ENCODE results near the gene CDK15.
"Not testable (repeated sequence)": the region's sequence is repeated elsewhere in the genome, so short reads cannot be mapped to it uniquely, and the experiment has no call there.

CDK15 gene

GRCh38 chr2:201790989-201791388, 15.3 kb upstream of the CDK15 start:
- H3K4me3 ChIP-seq (ENCODE audit: low read length) = no peak overlapping the region
- H3K36me3 ChIP-seq (ENCODE audit: control insufficient read depth, low read depth, low read length) = no peaks in the 10 kb centered on the region
- no peak overlapping the region for H3K9ac ChIP-seq (ENCODE audit: low read length)

GRCh38 chr2:201793631-201794030, 12.7 kb upstream of the CDK15 start:
- Histone ChIP-seq H3K4me1 (ENCODE audit: control insufficient read depth, low read depth, low read length) (no peaks in the 10 kb centered on the region), H3K27ac (ENCODE audit: low read length) (no peak overlapping the region), H3K4me3 (ENCODE audit: low read length) (no peak overlapping the region), H3K9ac (ENCODE audit: low read length) (no peak overlapping the region), H3K9me3 (ENCODE audit: control insufficient read depth, low read depth, low read length) (no peaks in the 10 kb centered on the region), H3K27me3 (ENCODE audit: control insufficient read depth, insufficient read depth, low read length) (no peaks in the 10 kb centered on the region), H3K36me3 (ENCODE audit: control insufficient read depth, low read depth, low read length) (no peaks in the 10 kb centered on the region)

More at GRCh38 chr2:201790989-201791388, 15.3 kb upstream of the CDK15 start:
- Histone ChIP-seq H3K4me1 (ENCODE audit: control insufficient read depth, low read depth, low read length) (no peaks in the 10 kb centered on the region), H3K27ac (ENCODE audit: low read length) (no peak overlapping the region), H3K9me3 (ENCODE audit: control insufficient read depth, low read depth, low read length) (no peaks in the 10 kb centered on the region), H3K27me3 (ENCODE audit: control insufficient read depth, insufficient read depth, low read length) (no peaks in the 10 kb centered on the region)

GRCh38 chr2:201794294-201794693, 12.0 kb upstream of the CDK15 start:
- Histone ChIP-seq H3K27me3 (ENCODE audit: control insufficient read depth, insufficient read depth, low read length) (no peaks in the 10 kb centered on the region), H3K9ac (ENCODE audit: low read length) (no peak overlapping the region), H3K27ac (ENCODE audit: low read length) (no peak overlapping the region), H3K4me1 (ENCODE audit: control insufficient read depth, low read depth, low read length) (no peaks in the 10 kb centered on the region), H3K36me3 (ENCODE audit: control insufficient read depth, low read depth, low read length) (no peaks in the 10 kb centered on the region), H3K4me3 (ENCODE audit: low read length) (no peak overlapping the region), H3K9me3 (ENCODE audit: control insufficient read depth, low read depth, low read length) (no peaks in the 10 kb centered on the region)

GRCh38 chr2:201795607-201796477, 10.5 kb upstream of the CDK15 start:
- Histone ChIP-seq H3K4me1 (ENCODE audit: control insufficient read depth, low read depth, low read length) (no peaks in the 10 kb centered on the region), H3K9me3 (ENCODE audit: control insufficient read depth, low read depth, low read length) (no peaks in the 10 kb centered on the region), H3K36me3 (ENCODE audit: control insufficient read depth, low read depth, low read length) (no peaks in the 10 kb centered on the region), H3K27ac (ENCODE audit: low read length) (no peak overlapping the region), H3K27me3 (ENCODE audit: control insufficient read depth, insufficient read depth, low read length) (no peaks in the 10 kb centered on the region), H3K4me3 (ENCODE audit: low read length) (no peak overlapping the region), H3K9ac (ENCODE audit: low read length) (no peak overlapping the region)

- H3K27ac ChIP-seq (ENCODE audit: low read length) = no peak overlapping the region
- no peak overlapping the region for H3K4me3 ChIP-seq (ENCODE audit: low read length)
- no peaks in the 10 kb centered on the region for H3K27me3 ChIP-seq (ENCODE audit: control insufficient read depth, insufficient read depth, low read length)
- H3K9me3 ChIP-seq (ENCODE audit: control insufficient read depth, low read depth, low read length) = no peaks in the 10 kb centered on the region
- H3K36me3 ChIP-seq (ENCODE audit: control insufficient read depth, low read depth, low read length) = no peaks in the 10 kb centered on the region
- no peaks in the 10 kb centered on the region for H3K4me1 ChIP-seq (ENCODE audit: control insufficient read depth, low read depth, low read length)
- no peak overlapping the region for H3K9ac ChIP-seq (ENCODE audit: low read length)
Observed at GRCh38 chr2:201796478-201796865, 9.9 kb upstream of the CDK15 start.

GRCh38 chr2:201797175-201797840, 9.0 kb upstream of the CDK15 start:
- no peaks in the 10 kb centered on the region for H3K36me3 ChIP-seq (ENCODE audit: control insufficient read depth, low read depth, low read length)
- H3K27ac ChIP-seq (ENCODE audit: low read length) = no peak overlapping the region
- no peak overlapping the region for H3K4me3 ChIP-seq (ENCODE audit: low read length)
- no peaks in the 10 kb centered on the region for H3K4me1 ChIP-seq (ENCODE audit: control insufficient read depth, low read depth, low read length)
- no peaks in the 10 kb centered on the region for H3K27me3 ChIP-seq (ENCODE audit: control insufficient read depth, insufficient read depth, low read length)
- no peak overlapping the region for H3K9ac ChIP-seq (ENCODE audit: low read length)
- H3K9me3 ChIP-seq (ENCODE audit: control insufficient read depth, low read depth, low read length) = no peaks in the 10 kb centered on the region

- Histone ChIP-seq H3K9me3 (ENCODE audit: control insufficient read depth, low read depth, low read length) (no peaks in the 10 kb centered on the region), H3K9ac (ENCODE audit: low read length) (no peak overlapping the region), H3K36me3 (ENCODE audit: control insufficient read depth, low read depth, low read length) (no peaks in the 10 kb centered on the region), H3K4me1 (ENCODE audit: control insufficient read depth, low read depth, low read length) (no peaks in the 10 kb centered on the region), H3K4me3 (ENCODE audit: low read length) (no peak overlapping the region), H3K27me3 (ENCODE audit: control insufficient read depth, insufficient read depth, low read length) (no peaks in the 10 kb centered on the region), H3K27ac (ENCODE audit: low read length) (no peak overlapping the region)
Observed at GRCh38 chr2:201798252-201798913, 8.0 kb upstream of the CDK15 start.

GRCh38 chr2:201798914-201799285, 7.4 kb upstream of the CDK15 start:
- H3K27ac ChIP-seq (ENCODE audit: low read length); H3K4me1 ChIP-seq (ENCODE audit: control insufficient read depth, low read depth, low read length); H3K36me3 ChIP-seq (ENCODE audit: control insufficient read depth, low read depth, low read length); H3K9ac ChIP-seq (ENCODE audit: low read length); H3K9me3 ChIP-seq (ENCODE audit: control insufficient read depth, low read depth, low read length); H3K27me3 ChIP-seq (ENCODE audit: control insufficient read depth, insufficient read depth, low read length); H3K4me3 ChIP-seq (ENCODE audit: low read length): not testable (repeated sequence)

- H3K27me3 ChIP-seq (ENCODE audit: control insufficient read depth, insufficient read depth, low read length) = no peaks in the 10 kb centered on the region
- no peaks in the 10 kb centered on the region for H3K36me3 ChIP-seq (ENCODE audit: control insufficient read depth, low read depth, low read length)
- H3K9ac ChIP-seq (ENCODE audit: low read length) = no peak overlapping the region
- no peaks in the 10 kb centered on the region for H3K9me3 ChIP-seq (ENCODE audit: control insufficient read depth, low read depth, low read length)
- H3K4me3 ChIP-seq (ENCODE audit: low read length) = no peak overlapping the region
- H3K4me1 ChIP-seq (ENCODE audit: control insufficient read depth, low read depth, low read length) = peaks cover 13% of the 10 kb centered on the region
- H3K27ac ChIP-seq (ENCODE audit: low read length) = no peak overlapping the region
Observed at GRCh38 chr2:201807452-201807999, 1.2 kb downstream of the CDK15 start.

- H3K27me3 ChIP-seq (ENCODE audit: control insufficient read depth, insufficient read depth, low read length) = no peaks in the 10 kb centered on the region
- no peaks in the 10 kb centered on the region for H3K9me3 ChIP-seq (ENCODE audit: control insufficient read depth, low read depth, low read length)
- H3K4me3 ChIP-seq (ENCODE audit: low read length) = no peak overlapping the region
- no peak overlapping the region for H3K9ac ChIP-seq (ENCODE audit: low read length)
- no peak overlapping the region for H3K27ac ChIP-seq (ENCODE audit: low read length)
- no peaks in the 10 kb centered on the region for H3K36me3 ChIP-seq (ENCODE audit: control insufficient read depth, low read depth, low read length)
- H3K4me1 ChIP-seq (ENCODE audit: control insufficient read depth, low read depth, low read length) = peaks cover 13% of the 10 kb centered on the region
Observed at GRCh38 chr2:201808027-201808426, 1.7 kb downstream of the CDK15 start.

GRCh38 chr2:201809633-201810032, 3.3 kb downstream of the CDK15 start:
- Histone ChIP-seq H3K4me3 (ENCODE audit: low read length) (no peak overlapping the region), H3K27me3 (ENCODE audit: control insufficient read depth, insufficient read depth, low read length) (no peaks in the 10 kb centered on the region), H3K4me1 (ENCODE audit: control insufficient read depth, low read depth, low read length) (peaks cover 13% of the 10 kb centered on the region), H3K9ac (ENCODE audit: low read length) (no peak overlapping the region), H3K9me3 (ENCODE audit: control insufficient read depth, low read depth, low read length) (no peaks in the 10 kb centered on the region), H3K36me3 (ENCODE audit: control insufficient read depth, low read depth, low read length) (no peaks in the 10 kb centered on the region), H3K27ac (ENCODE audit: low read length) (no peak overlapping the region)
